COLO668 (cell line): ENCODE results near the gene ABCB8.

Experiments used
- DNase-seq: peaks from one replicate; lab custom pipeline; 2025; ENCODE audit not compliant: unreplicated experiment; lab: John Stamatoyannopoulos, UW

ABCB8 gene

DNA sequence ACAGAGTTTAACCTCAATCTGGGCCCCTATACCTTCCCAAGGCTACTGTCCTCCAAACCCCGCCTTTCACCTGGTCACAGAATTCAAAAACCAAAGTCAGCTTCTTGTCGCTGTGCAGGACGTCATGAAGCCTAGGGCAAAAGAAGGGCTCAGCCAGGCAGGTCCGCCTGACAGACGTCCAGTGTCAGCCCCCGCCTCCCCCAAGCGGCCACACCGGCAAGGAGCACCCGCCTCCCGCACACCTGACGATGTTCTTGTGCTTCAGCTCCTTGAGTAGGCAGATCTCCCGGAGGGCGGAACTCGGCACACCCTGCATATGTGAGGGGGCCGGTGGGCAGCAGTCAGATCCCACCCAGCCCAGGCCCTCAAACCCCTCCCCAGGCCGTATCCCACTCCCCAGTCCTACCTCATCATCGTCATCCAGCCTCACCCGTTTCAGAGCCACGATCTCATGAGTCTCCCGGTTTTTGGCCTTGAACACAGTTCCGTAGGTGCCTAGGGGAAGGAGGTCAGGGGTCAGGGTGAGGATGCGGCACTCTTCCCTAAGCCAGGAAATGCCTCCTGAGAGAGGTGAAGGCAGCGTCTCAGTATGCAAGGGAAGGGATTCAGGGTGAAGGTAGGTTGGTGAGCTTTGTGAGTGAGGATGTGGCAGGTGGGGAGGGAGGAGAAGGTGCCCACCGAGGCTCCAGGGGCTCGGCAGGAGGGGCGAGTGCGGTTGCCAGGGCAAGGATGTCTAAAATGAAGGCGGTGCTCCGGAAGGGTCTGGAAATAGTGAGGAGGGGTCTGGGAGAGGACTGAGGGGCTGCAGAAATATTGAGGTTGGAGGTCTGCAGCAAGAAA is 28.6 kb downstream of the ABCB8 start:
- no peak for DNase-seq

DNA sequence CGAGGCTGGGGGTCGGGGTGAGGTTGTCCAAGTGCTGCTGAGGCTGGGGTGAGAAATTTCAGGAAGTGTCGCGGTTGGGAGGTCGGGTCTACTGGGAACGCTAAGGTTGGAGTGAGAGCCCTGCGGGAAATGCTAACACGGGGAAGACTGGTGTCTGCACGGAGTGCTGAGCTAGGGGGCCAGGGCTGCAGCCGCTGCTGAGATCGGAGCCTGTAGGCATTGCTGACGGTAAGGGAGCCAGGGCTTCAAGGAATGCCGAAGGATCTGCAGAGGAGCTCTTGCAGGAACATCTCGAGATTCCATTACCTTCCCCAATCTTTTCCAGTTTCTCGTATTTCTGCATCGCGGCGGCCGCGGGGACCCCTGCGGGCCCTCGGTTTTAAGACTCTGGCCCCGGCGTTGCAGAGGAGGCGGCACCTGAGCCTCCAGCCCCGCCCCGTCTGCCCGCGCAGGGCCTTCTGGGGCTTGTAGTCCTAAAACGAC is 29.3 kb downstream of the ABCB8 start, which contains the start of gene CDK5:
TSS of gene CDK5 (minus strand) at position 392 of the 483 bp plus-strand sequence. CDS start at position 343, 49 bp downstream.
- DNase-seq = no peak

GRCh38 chr7:151057989-151058780 is 29.9 kb downstream of the ABCB8 start:
- peak; percentile 98 for DNase-seq

- DNase-seq = peak; percentile 29
Observed at GRCh38 chr7:151058781-151059366, 30.6 kb downstream of the ABCB8 start.

DNA sequence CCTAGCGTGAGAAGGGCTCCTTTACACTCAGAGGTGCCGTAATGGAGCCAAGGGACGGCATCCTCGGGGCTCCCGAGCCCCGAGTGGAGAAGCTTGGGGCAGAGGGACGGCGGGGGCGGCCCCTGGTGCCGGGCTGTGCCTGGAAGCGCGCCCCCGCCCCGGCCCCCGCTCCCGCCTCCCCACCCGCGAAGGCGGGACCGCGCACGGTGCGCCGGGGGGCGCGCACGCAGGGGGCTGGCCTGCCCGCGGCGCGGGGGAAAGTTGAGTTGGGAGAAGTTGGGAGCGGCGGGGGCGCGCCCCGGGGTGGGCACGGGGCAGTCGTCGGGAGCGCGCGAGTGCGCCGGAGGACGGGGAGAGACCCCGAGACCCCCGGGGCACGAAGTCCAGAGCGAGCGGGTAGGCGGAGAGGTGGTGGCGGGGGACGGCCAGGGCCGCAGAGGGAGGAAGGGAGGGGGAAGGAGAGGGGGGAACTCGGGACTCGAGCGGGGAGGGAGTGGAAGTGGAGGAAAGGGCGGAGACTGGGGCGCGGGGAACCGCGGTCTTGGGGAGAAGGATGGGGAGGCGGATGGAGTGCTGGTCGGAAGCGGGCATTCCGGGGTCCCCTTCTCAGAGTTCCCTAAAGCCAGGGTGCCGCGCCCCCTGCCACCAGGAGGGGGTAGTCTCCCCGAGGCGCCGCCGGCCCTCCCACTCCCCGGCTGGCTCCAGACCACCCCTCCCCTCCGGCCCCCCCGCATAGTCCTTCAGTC is 31.3 kb downstream of the ABCB8 start, which contains the start of gene SLC4A2:
TSS of gene SLC4A2 (plus strand) at position 223 of the 746 bp plus-strand sequence. CDS start 2,399 bp downstream, outside the sequence.
- peak; percentile 89 for DNase-seq

GRCh38 chr7:151060113-151060415 is 31.8 kb downstream of the ABCB8 start:
- no peak for DNase-seq

GRCh38 chr7:151060416-151061212 is 32.4 kb downstream of the ABCB8 start:
- peak; percentile 49 for DNase-seq

DNA sequence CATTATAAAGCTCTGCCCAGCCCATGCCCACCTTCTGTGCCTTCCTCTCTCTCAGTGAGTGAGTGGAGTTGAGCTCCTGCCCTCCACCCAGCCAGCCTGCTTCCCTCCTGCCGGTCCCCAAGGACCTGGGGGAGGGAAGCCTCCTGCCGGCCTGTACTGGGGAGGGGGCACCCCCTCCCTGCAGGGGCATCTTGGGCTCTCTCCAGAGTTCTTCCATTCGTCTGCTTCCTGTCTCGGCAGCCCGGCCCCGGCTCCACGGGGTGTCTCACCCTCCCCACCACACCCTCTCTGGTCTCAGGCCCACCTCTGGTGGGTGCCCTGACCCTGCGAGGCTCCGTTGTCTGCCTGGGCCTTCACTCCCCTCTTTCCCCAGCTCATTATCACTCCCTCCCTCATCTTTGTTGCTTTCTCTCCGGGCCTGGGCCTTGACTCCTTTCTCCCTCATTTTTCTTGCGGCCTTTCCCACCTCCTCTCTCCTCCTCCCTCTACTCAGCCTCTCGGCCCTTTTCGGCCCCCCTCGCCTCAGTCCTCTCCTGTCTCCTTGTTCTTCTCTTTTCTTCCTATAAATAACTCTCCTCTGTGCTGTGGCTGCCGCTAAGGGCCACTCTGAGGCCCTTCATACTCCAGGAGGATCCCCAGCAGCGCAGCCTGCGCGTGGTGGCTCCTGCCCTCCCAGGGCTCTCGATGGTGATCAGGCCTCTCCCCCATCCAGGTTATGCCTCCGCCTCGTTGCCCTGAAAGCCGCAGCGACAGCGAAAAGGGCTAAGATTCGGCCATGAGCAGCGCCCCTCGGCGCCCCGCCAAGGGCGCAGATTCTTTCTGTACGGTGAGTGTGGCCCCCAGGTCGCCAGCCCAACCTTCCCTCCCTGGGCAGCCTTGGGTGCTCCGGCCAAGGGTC is 33.2 kb downstream of the ABCB8 start:
- DNase-seq = peak; percentile 24

- DNase-seq = no peak
Observed at GRCh38 chr7:151062111-151062398, 33.8 kb downstream of the ABCB8 start.

DNA sequence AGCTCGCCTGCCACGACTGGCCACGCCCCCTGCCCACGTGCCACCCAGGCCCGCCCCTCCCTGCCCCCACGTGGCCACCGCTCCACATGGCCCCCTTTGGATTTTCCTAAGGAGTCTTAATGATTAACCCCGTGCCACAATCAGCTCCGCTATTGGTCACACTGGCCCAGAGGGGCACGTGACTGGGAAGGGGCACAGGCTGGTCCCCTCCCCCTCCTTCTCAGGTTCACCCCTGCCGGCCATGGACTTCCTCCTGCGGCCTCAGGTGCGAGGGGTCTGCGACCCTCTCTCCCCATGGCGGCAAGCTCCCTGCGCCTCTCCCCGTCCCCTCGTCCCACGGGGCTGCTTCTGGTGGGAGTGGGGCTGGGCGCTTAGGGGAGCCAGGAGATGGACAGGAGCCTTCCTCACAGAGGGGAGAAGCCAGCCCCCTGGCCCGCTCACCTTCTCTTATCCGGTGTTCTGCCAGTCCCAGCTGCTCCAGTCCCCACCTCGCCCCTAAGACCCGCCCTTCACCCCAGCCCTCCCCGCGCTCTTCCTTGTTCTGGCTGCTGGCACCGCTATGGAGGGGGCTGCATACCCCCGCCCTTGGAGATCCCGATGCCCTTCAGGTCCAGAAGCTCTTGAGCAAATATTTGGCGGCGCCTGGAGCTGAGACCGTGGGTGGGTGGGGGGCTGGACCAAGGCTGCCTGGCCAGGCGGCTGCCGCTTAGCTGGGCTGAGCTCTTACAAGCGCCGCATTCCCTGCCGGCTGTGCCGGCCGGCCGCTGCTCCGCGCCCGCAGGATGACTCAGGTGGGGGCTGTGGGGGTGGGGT is 34.4 kb downstream of the ABCB8 start:
- DNase-seq = peak; percentile 96

DNA sequence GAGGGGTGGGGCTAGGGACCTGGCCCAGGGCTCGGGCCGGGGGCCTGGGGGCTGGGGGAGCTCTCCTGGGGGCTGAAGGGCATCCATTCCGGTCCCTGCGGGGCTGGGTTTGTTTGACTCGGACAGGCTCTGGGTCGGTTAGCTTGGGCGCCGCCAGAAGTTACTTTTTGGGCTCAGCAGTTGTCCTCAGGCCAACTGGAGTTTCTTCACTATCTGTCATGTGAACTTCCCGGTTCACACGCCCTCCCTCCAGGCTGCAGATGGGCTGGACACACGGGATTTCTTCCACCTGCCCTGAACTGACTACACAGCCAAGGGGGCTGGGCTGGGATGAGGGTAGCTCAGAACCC is 34.9 kb downstream of the ABCB8 start:
- DNase-seq = peak; percentile 22

DNA sequence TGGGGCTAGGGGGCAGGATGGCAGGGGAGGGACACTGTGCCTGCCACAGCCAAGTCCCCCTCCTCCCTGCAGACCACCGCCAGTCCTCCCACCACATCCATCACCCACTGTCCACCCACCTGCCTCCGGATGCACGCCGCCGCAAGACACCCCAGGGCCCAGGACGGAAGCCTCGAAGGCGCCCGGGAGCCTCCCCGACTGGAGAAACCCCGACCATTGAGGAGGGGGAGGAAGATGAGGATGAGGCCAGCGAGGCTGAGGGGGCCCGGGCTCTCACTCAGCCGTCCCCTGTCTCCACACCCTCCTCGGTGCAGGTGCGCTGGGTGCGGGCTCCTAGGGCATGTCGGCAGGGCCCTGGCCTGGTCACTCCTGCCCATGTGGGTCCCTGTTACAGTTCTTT is 36.2 kb downstream of the ABCB8 start:
- DNase-seq = no peak

- DNase-seq = no peak
Observed at GRCh38 chr7:151064993-151065392, 36.7 kb downstream of the ABCB8 start.

- DNase-seq = no peak
Observed at GRCh38 chr7:151065516-151065915, 37.3 kb downstream of the ABCB8 start.

GRCh38 chr7:151066273-151066974 is 38.2 kb downstream of the ABCB8 start:
- no peak for DNase-seq

DNA sequence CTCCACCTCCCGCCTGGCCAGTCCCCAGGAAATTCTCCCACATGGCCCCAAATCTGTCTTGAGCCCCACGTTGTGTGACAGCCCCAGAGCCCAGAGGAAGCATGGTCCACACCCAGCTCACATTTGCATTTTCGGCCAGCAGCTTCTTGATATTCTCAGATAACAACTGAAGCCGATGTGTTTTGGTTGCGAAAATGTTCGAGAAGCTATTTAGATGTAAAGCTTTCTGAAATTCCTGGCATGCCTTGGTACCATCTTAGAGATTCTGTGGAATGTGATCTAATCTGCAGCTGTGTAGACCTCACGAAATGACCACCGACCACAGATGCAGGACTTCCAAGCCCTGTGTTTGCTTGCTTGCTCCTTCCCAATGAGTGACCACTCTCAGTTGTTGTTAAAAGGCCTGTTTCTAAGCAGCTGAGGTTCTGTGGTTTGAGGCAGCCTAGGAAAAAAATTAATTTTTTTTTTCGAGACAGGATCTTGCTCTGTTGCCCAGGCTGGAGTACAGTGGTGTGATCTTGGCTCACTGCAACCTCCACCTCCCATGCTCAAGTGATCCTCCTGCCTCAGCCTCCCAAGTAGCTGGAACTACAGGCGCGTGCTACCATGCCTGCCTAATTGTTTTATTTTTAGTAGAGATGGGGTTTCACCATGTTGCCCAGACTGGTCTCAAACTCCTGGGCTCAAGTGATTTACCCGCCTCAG is 40.0 kb downstream of the ABCB8 start:
- no peak for DNase-seq

DNA sequence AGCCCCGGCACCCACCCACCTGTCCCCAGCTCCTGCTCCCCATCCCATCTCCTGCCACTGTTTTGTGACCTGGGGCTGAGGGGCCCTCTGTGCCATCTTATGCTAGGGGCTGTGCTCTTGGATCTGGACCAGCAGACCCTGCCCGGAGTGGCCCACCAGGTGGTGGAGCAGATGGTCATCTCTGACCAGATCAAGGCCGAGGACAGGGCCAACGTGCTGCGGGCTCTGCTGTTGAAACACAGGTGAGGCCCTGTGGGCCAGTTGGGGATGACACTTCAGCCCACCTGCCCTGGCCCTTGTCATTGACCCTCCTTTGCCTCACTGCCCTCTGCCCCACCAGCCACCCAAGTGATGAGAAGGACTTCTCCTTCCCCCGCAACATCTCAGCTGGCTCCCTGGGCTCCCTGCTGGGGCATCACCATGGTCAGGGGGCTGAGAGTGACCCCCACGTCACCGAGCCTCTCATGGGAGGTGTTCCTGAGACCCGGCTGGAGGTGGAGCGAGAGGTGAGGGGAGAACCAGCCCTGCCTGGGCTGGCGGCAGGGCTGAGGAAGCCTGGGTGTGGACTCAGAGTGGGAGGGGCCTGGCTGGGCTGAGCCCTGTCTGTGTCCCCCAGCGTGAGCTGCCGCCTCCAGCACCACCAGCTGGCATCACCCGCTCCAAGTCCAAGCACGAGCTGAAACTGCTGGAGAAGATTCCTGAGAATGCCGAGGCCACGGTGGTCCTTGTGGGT is 41.8 kb downstream of the ABCB8 start:
- DNase-seq = no peak
